K562 (cell line): ENCODE results near the gene NRXN2.

ENCODE experiments used
- NR4A1 ChIP-seq, 2 experiments: fragments of 250-450 bp in 1 of 2; fragments of 450-650 bp in 1 of 2; sonication (Bioruptor Pico) in 1 of 2; IDR thresholded peaks; 2 replicates each; pipeline versions ENCODE4 v1.4.0 to v1.6.1; 2016 to 2020; ENCODE audit warnings: mild to moderate bottlenecking in 2 of 2, missing compliant biosample characterization in 1 of 2, missing genetic modification characterization in 1 of 2, moderate library complexity in 1 of 2
- TAF1 ChIP-seq: IDR thresholded peaks from 2 replicates; pipeline ENCODE4 v1.6.1; 2011; ENCODE audit warnings: mild to moderate bottlenecking, low read length, moderate library complexity; ENCODE audit not compliant: insufficient read depth, control insufficient read depth, severe bottlenecking; ENCODE audit errors: extremely low read depth
- ZNF311 ChIP-seq: fragments of 250-450 bp; sonication (Bioruptor Pico); IDR thresholded peaks from 2 replicates; pipeline ENCODE4 v1.4.0; 2020; ENCODE audit warnings: mild to moderate bottlenecking, moderate library complexity
- TF ChIP-seq, protein P1 (sequence below), 2 experiments: fragments of 450-650 bp in 1 of 2; IDR thresholded peaks; 2 replicates each; pipeline ENCODE4 v1.6.1; 2011 to 2017; ENCODE audit warnings: low read depth in 2 of 2, antibody characterized with exemption in 1 of 2, borderline replicate concordance in 1 of 2, low read length in 1 of 2, mild to moderate bottlenecking in 1 of 2, mixed read lengths in 1 of 2; ENCODE audit not compliant: control insufficient read depth in 1 of 2
- TF ChIP-seq, protein P2 (sequence below): sonication (generic); formaldehyde crosslinking; IDR thresholded peaks from 2 replicates; pipeline ENCODE4 v1.5.0; 2020; ENCODE audit warnings: missing genetic modification reagents
- TF ChIP-seq, protein P3 (sequence below): sonication (generic); formaldehyde crosslinking; IDR thresholded peaks from 2 replicates; pipeline ENCODE4 v1.8.1; 2022; ENCODE audit warnings: missing genetic modification reagents

DNA sequence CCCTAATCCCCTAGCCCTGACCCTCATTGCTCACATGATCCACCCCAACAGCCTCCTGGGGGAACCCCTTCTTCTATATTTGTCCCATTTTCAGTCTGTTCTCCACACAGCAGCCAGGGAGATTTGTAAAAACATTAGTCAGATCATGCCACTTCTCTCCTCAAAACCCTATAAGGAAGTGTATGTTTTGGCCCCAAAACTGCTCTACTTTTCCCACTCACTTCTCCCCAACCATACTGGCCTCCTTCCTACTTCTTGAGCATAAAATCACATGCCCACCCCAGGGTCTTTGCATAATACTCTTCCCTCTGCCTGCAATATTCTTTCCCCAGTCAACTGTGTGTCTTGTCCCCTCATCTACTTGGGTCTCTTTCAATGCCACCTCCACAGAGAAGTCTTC lies 136.6 kb downstream of the NRXN2 start:
- TF ChIP-seq, protein P1, sequence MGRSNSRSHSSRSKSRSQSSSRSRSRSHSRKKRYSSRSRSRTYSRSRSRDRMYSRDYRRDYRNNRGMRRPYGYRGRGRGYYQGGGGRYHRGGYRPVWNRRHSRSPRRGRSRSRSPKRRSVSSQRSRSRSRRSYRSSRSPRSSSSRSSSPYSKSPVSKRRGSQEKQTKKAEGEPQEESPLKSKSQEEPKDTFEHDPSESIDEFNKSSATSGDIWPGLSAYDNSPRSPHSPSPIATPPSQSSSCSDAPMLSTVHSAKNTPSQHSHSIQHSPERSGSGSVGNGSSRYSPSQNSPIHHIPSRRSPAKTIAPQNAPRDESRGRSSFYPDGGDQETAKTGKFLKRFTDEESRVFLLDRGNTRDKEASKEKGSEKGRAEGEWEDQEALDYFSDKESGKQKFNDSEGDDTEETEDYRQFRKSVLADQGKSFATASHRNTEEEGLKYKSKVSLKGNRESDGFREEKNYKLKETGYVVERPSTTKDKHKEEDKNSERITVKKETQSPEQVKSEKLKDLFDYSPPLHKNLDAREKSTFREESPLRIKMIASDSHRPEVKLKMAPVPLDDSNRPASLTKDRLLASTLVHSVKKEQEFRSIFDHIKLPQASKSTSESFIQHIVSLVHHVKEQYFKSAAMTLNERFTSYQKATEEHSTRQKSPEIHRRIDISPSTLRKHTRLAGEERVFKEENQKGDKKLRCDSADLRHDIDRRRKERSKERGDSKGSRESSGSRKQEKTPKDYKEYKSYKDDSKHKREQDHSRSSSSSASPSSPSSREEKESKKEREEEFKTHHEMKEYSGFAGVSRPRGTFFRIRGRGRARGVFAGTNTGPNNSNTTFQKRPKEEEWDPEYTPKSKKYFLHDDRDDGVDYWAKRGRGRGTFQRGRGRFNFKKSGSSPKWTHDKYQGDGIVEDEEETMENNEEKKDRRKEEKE (IDR thresholded peaks at IDR 0.05; ENCODE audit: borderline replicate concordance in 1 of 2, control insufficient read depth in 1 of 2, low read depth in 2 of 2, low read length in 1 of 2) = no peak
- TF ChIP-seq, protein P2, sequence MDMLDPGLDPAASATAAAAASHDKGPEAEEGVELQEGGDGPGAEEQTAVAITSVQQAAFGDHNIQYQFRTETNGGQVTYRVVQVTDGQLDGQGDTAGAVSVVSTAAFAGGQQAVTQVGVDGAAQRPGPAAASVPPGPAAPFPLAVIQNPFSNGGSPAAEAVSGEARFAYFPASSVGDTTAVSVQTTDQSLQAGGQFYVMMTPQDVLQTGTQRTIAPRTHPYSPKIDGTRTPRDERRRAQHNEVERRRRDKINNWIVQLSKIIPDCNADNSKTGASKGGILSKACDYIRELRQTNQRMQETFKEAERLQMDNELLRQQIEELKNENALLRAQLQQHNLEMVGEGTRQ (CRISPR knock-in tag) = no peak
- TF ChIP-seq TAF1 (no peak), NR4A1 (CRISPR knock-in tag; IDR thresholded peaks at IDR 0.05) (no peak), NR4A1 (tag; IDR thresholded peaks at IDR 0.05) (no peak), ZNF311 (CRISPR knock-in tag) (no peak)
- TF ChIP-seq, protein P3, sequence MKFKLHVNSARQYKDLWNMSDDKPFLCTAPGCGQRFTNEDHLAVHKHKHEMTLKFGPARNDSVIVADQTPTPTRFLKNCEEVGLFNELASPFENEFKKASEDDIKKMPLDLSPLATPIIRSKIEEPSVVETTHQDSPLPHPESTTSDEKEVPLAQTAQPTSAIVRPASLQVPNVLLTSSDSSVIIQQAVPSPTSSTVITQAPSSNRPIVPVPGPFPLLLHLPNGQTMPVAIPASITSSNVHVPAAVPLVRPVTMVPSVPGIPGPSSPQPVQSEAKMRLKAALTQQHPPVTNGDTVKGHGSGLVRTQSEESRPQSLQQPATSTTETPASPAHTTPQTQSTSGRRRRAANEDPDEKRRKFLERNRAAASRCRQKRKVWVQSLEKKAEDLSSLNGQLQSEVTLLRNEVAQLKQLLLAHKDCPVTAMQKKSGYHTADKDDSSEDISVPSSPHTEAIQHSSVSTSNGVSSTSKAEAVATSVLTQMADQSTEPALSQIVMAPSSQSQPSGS (CRISPR knock-in tag) = no peak
